Activated B cell treated with CpG ODN at 0.5 μM for 24 hours (primary cell): ENCODE data around the gene SERPIND1. TPM values are rescaled to one million over a fixed set of nuclear protein-coding genes. Genes with fewer than 3 reads are reported as not detected.

Experiments used
- ATAC-seq: fragments of 200-7000 bp; cut with Tn5 transposase; one replicate; pipeline ENCODE4 v1.10.0; 2021; ENCODE audit warnings: low read depth, mild to moderate bottlenecking, moderate library complexity
- CTCF ChIA-PET: fragments of 350-600 bp; sonication (Branson Sonifier 250); formaldehyde crosslinking; loops from one replicate; lab custom pipeline; 2021; ENCODE audit warnings: antibody characterized with exemption; lab: Charles Lee
- POLR2A ChIA-PET: fragments of 350-600 bp; sonication (Branson Sonifier 250); formaldehyde crosslinking; loops from one replicate; lab custom pipeline; 2021; ENCODE audit warnings: antibody characterized with exemption; lab: Charles Lee
- DNase-seq: peaks from one replicate; pipeline ENCODE4 v3.0.0; 2022
- H3K27ac Mint-ChIP-seq: one replicate; pipeline ENCODE4 v1.8.0; 2020; ENCODE audit warnings: mixed read lengths
- H3K27me3 Mint-ChIP-seq: one replicate; pipeline ENCODE4 v1.8.0; 2021; ENCODE audit warnings: mixed read lengths
- H3K36me3 Mint-ChIP-seq: one replicate; pipeline ENCODE4 v1.8.0; 2021; ENCODE audit warnings: low read depth, mixed read lengths
- H3K4me1 Mint-ChIP-seq: one replicate; pipeline ENCODE4 v1.8.0; 2021; ENCODE audit warnings: mixed read lengths
- H3K4me3 Mint-ChIP-seq: one replicate; pipeline ENCODE4 v1.8.0; 2020; ENCODE audit warnings: mild to moderate bottlenecking, mixed read lengths
- H3K9me3 Mint-ChIP-seq: one replicate; pipeline ENCODE4 v1.8.0; 2020; ENCODE audit warnings: mixed read lengths
- intact Hi-C: fragments of 100-400 bp; cut with micrococcal nuclease; formaldehyde crosslinking; loops from one replicate; pipeline ENCODE4 v1.15.1; 2024
- total RNA-seq: library from RNA; stranded (reverse); gene quantifications from 2 replicates; pipeline ENCODE4 v1.2.3, GENCODE V29; 2022
- TF ChIP-seq, protein P1 (sequence below): fragments of 200-600 bp; IDR thresholded peaks from one replicate; pipeline ENCODE4 v1.8.0; 2022; ENCODE audit warnings: antibody characterized with exemption, mild to moderate bottlenecking

SERPIND1 gene
- total RNA-seq, 1 donor from 2014 or later: not detected

DNA sequence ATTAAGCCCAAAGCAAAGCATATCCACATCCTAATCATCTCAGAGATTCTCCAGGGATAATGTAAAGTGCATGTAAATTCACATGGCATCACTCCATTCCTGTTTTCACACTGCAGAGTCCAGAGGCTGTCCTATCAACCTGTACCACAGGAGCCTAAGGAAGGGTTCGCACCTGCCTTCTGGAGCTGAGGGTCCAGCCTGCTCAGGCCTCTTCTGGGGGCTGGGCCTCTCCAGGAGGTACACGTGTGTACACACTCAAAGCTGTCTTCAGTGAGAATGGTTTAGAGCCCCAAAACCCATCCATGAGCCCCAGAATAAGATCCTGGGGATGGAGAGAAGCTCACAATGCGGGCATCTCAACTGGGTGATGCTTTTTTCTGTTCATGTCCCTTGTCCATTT, 60.8 kb downstream of the SERPIND1 start:
- ATAC-seq (no peak), DNase-seq (no peak)
- Mint-ChIP-seq H3K4me1 (peaks cover 11% of the 10 kb centered on the region), H3K4me3 (no peak overlapping the region), H3K9me3 (no peaks in the 10 kb centered on the region), H3K36me3 (peaks cover 54% of the 10 kb centered on the region), H3K27ac (no peak overlapping the region), H3K27me3 (no peaks in the 10 kb centered on the region)
- ChIA-PET CTCF (no interaction called here), POLR2A (no interaction called here)
- intact Hi-C loops: no loop called here
- TF ChIP-seq, protein P1, sequence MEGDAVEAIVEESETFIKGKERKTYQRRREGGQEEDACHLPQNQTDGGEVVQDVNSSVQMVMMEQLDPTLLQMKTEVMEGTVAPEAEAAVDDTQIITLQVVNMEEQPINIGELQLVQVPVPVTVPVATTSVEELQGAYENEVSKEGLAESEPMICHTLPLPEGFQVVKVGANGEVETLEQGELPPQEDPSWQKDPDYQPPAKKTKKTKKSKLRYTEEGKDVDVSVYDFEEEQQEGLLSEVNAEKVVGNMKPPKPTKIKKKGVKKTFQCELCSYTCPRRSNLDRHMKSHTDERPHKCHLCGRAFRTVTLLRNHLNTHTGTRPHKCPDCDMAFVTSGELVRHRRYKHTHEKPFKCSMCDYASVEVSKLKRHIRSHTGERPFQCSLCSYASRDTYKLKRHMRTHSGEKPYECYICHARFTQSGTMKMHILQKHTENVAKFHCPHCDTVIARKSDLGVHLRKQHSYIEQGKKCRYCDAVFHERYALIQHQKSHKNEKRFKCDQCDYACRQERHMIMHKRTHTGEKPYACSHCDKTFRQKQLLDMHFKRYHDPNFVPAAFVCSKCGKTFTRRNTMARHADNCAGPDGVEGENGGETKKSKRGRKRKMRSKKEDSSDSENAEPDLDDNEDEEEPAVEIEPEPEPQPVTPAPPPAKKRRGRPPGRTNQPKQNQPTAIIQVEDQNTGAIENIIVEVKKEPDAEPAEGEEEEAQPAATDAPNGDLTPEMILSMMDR: no peak

Other genes starting within 250 kb of the SERPIND1 start
- 101 and 114 TPM in 2 replicates for gene PI4KA, start 84.7 kb downstream of the SERPIND1 start, total RNA-seq
- gene SNAP29, start 84.9 kb downstream of the SERPIND1 start, total RNA-seq: 22.1 and 23.6 TPM in 2 replicates
- gene CRKL, start 143.3 kb downstream of the SERPIND1 start, total RNA-seq: 51.1 and 55.7 TPM in 2 replicates
- 0.86 and 1.3 TPM in 2 replicates for gene AIFM3, start 193.1 kb downstream of the SERPIND1 start, total RNA-seq
- 79.2 and 89.3 TPM in 2 replicates for gene LZTR1, start 208.2 kb downstream of the SERPIND1 start, total RNA-seq
- 27.1 and 32.3 TPM in 2 replicates for gene THAP7, start 228.0 kb downstream of the SERPIND1 start, total RNA-seq
- 0.12 and 0.67 TPM in 2 replicates for gene P2RX6, start 241.1 kb downstream of the SERPIND1 start, total RNA-seq